ENCODE results near the gene UST.
"Not testable (repeated sequence)": the region's sequence is repeated elsewhere in the genome, so short reads cannot be mapped to it uniquely, and the experiment has no call there.

The UST gene

GRCh38 chr6:148842296-148843019 lies 95.6 kb downstream of the UST start:
- no peak for DNase-seq

GRCh38 chr6:148845464-148845863 lies 98.6 kb downstream of the UST start:
- DNase-seq = no peak

GRCh38 chr6:148846778-148847761 lies 100.2 kb downstream of the UST start:
- no peak for DNase-seq

GRCh38 chr6:148848915-148849314 lies 102.1 kb downstream of the UST start:
- DNase-seq = no peak

GRCh38 chr6:148849449-148849848 lies 102.6 kb downstream of the UST start:
- DNase-seq = not testable (repeated sequence)

- no peak for DNase-seq
These were observed 104.1 kb downstream of the UST start for GRCh38 chr6:148850964-148851363.

GRCh38 chr6:148851683-148852556 lies 105.1 kb downstream of the UST start:
- DNase-seq = no peak

GRCh38 chr6:148852688-148853087 lies 105.9 kb downstream of the UST start:
- no peak for DNase-seq

DNA sequence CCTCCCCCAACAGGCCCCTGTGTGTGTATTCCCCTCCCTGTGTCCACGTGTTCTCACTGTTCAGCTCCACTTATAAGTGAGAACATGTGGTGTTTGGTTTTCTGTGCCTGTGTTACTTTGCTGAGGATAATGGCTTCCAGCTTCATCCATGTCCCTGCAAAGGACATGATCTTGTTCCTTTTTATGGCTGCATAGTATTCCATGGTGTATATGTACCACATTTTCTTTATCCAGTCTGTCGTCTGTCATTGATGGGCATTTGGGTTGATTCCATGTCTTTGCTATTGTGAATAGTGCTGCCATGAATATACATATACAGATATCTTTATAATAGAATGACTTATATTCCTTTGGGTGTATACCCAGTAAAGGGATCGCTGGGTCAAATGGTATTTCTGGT lies 106.3 kb downstream of the UST start:
- not testable (repeated sequence) for DNase-seq

- no peak for DNase-seq
These were observed 107.3 kb downstream of the UST start for GRCh38 chr6:148854096-148854495.

GRCh38 chr6:148854992-148855391 lies 108.2 kb downstream of the UST start:
- DNase-seq = no peak

DNA sequence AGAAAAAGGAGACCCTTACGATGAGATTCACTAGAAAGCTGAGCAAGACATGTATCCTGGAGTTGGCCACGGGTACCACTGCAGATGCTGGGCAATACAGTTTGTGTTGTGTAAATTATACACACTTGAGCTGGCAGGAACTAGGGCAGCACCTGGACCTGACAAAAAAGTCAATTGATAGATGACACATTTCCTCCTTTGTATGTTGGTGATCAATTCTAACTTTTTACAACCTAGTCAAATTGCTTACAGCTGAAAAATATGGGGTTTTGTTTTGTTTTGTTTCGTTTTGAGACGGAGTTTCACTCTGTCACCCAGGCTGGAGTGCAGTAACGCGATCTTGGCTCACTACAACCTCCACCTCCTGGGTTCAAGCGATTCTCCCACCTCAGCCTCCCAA lies 108.9 kb downstream of the UST start:
- DNase-seq = no peak

GRCh38 chr6:148857798-148858390 lies 111.1 kb downstream of the UST start:
- no peak for DNase-seq

DNA sequence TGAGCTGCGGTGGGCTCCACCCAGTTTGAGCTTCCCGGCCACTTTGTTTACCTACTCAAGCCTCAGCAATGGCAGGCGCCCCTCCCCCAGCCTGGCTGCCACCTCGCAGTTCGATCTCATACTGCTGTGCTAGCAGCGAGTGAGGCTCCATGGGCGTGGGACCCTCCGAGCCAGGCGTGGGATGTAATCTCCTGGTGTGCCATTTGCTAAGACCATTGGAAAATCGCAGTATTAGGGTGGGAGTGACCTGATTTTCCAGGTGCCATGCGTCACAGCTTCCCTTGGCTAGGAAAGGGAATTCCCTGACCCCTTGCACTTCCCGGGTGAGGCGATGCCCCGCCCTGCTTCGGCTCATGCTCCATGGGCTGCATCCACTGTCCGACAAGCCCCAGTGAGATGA lies 117.3 kb downstream of the UST start:
- DNase-seq = not testable (repeated sequence)

GRCh38 chr6:148864941-148865340 lies 118.1 kb downstream of the UST start:
- no peak for DNase-seq

GRCh38 chr6:148866657-148867268 lies 119.9 kb downstream of the UST start:
- DNase-seq = no peak

DNA sequence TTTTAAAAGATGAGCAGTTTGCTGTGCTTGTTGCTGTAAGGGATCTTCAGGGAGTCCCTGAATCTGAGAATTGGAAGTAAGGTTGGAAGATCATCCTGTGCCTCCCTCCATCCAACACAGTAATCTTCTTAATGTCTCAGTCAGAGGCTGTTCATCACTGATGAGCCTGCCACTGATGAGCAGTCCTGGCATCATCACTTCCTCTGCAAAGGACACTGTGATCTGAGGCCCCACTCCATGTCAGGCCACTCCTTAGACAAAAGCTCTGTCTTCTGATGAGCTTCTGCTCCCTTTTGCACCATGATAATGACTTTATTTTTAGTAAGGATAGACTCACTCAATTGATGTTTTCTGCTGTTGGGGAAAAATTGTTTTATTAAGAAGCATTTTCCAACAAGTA lies 121.0 kb downstream of the UST start:
- no peak for DNase-seq

DNA sequence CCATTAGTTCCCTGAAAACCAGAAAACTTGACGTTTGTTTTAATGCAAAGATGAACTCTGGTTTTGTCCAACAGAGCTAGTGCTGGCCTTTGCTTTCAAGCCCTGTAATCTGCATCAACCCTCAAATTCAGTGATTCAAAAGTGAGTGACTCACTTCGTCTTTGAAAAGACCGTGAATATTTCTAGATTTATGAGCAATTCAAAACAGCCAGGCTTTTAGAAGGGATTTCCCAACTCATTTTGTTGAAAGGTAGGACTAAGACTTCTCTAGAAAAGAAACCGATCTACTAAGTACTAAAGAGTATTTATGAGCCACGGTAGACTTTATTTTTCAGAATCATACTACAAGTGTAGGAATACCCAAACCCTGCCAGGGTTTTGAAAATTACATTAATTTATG lies 121.5 kb downstream of the UST start:
- DNase-seq = no peak

- DNase-seq = no peak
These were observed 122.1 kb downstream of the UST start for GRCh38 chr6:148868901-148869300.

DNA sequence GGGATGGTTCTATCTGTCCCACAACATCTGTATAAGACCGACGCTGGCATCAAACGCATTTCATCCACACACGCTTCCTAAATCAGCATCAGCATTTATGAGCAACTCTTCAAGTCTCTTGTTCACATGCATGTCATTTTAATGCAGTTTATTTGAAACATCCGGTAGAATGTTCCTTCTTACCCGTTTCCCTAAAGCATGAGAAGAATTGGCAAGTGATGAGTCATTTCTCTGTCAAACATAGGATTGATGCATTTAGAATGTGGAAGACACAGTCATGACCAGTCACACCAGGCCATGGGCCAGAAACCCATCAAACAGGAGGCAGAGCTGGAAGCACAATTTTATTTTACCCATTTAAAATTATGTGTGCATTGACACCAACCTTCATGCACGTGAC lies 122.8 kb downstream of the UST start:
- no peak for DNase-seq

GRCh38 chr6:148873154-148873553 lies 126.3 kb downstream of the UST start:
- no peak for DNase-seq

DNA sequence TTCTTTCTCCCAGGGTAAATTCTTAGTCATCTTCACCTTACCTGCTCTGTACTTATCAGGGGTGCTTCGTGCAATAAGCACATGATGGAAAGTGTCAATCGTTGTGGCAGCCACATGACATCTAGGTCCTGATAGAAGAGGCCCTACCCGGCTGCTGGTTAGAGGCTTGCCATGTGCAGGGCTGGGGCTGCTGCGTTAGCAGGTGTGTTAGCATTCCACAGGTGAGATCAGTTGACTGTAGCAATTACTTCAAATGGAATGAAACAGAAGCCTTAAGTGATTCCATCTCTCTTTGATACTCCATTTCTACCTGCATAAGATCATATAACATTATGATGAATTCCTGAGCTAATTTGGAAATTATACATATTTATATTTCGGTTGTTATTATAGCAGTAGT lies 127.0 kb downstream of the UST start:
- no peak for DNase-seq
